H1 (cell line): Measurements from ENCODE around the gene KIF22. TPM values are rescaled to one million over a fixed set of nuclear protein-coding genes. Genes with fewer than 3 reads are reported as not detected.
A peak's percentile ranks its signal among the peaks of the same experiment; 100 is the strongest.

Source experiments
- ASH2L ChIP-seq: fragments of 200-600, 300-600 bp; sonication (generic); IDR thresholded peaks from one replicate; pipeline ENCODE4 v1.7.1; 2017; ENCODE audit warnings: low read length
- ATF2 ChIP-seq: IDR thresholded peaks from 2 replicates; pipeline ENCODE4 v1.6.1; 2012; ENCODE audit warnings: low read length, inconsistent platforms
- CBX8 ChIP-seq: fragments of 300-800, 300-1000 bp; sonication (generic); IDR thresholded peaks from 2 replicates; pipeline ENCODE4 v1.7.1; 2016; ENCODE audit warnings: low read depth, low read length, borderline replicate concordance
- CEBPB ChIP-seq: IDR thresholded peaks from 2 replicates; pipeline ENCODE4 v1.6.1; 2012; ENCODE audit warnings: low read depth, low read length
- CHD1 ChIP-seq: IDR thresholded peaks from 2 replicates; pipeline ENCODE4 v1.6.1; 2012; ENCODE audit warnings: low read depth, low read length, improper control_type of control experiment
- EGR1 ChIP-seq: IDR thresholded peaks from 2 replicates; pipeline ENCODE4 v1.6.1; 2011; ENCODE audit warnings: low read depth, low read length, borderline replicate concordance
- GABPA ChIP-seq: IDR thresholded peaks from 2 replicates; pipeline ENCODE4 v1.6.1; 2011; ENCODE audit warnings: mild to moderate bottlenecking, low read length, moderate library complexity, borderline replicate concordance; ENCODE audit not compliant: insufficient read depth
- HDAC6 ChIP-seq: IDR thresholded peaks from one replicate; pipeline ENCODE4 v1.7.1; 2012; ENCODE audit warnings: low read depth, mild to moderate bottlenecking, inconsistent platforms, low read length, moderate library complexity
- JUND ChIP-seq: IDR thresholded peaks from 2 replicates; pipeline ENCODE4 v1.6.1; 2011; ENCODE audit warnings: mild to moderate bottlenecking, improper control_type of control experiment, low read length
- KDM1A ChIP-seq: fragments of 200-600, 300-600 bp; sonication (generic); IDR thresholded peaks from 2 replicates; pipeline ENCODE4 v1.7.1; 2016; ENCODE audit warnings: mild to moderate bottlenecking, low read length, borderline replicate concordance
- KDM5A ChIP-seq: fragments of 200-600 bp; IDR thresholded peaks from 2 replicates; pipeline ENCODE4 v1.7.1; 2012; ENCODE audit warnings: mild to moderate bottlenecking, low read length, inconsistent platforms, mixed read lengths
- MAFK ChIP-seq: IDR thresholded peaks from 2 replicates; pipeline ENCODE4 v1.6.1; 2012; ENCODE audit warnings: low read depth, mild to moderate bottlenecking, improper control_type of control experiment, low read length
- NRF1 ChIP-seq: IDR thresholded peaks from 2 replicates; pipeline ENCODE4 v1.6.1; 2011; ENCODE audit warnings: mild to moderate bottlenecking, low read depth, low read length, improper control_type of control experiment
- POLR2AphosphoS5 ChIP-seq: IDR thresholded peaks from 2 replicates; pipeline ENCODE4 v1.6.1; 2011; ENCODE audit warnings: low read depth, low read length
- RAD21 ChIP-seq, 2 experiments: IDR thresholded peaks in 1 of 2; conservative IDR thresholded peaks in 1 of 2; 2 replicates each; pipeline ENCODE4 v1.6.1; 2011; ENCODE audit warnings: low read depth in 2 of 2, low read length in 2 of 2, improper control_type of control experiment in 1 of 2, inconsistent platforms in 1 of 2, mild to moderate bottlenecking in 1 of 2, moderate library complexity in 1 of 2
- RBBP5 ChIP-seq: IDR thresholded peaks from 2 replicates; pipeline ENCODE4 v1.7.1; 2012; ENCODE audit warnings: low read depth, mild to moderate bottlenecking, inconsistent platforms, low read length, moderate library complexity, borderline replicate concordance
- RFX5 ChIP-seq: IDR thresholded peaks from 2 replicates; pipeline ENCODE4 v1.6.1; 2011; ENCODE audit warnings: low read depth, low read length, improper control_type of control experiment, borderline replicate concordance
- RNF2 ChIP-seq: fragments of 200-900, 300-1000 bp; sonication (generic); IDR thresholded peaks from 2 replicates; pipeline ENCODE4 v1.7.1; 2016; ENCODE audit warnings: borderline replicate concordance, low read depth, mild to moderate bottlenecking, antibody characterized with exemption, low read length; ENCODE audit not compliant: poor library complexity, severe bottlenecking; ENCODE audit errors: missing control alignments
- SAP30 ChIP-seq: fragments of 300-600 bp; sonication (generic); IDR thresholded peaks from 2 replicates; pipeline ENCODE4 v1.7.1; 2012; ENCODE audit warnings: low read length, moderate library complexity, mild to moderate bottlenecking, inconsistent platforms; ENCODE audit not compliant: insufficient read depth, insufficient replicate concordance
- SIX5 ChIP-seq: IDR thresholded peaks from 2 replicates; pipeline ENCODE4 v1.6.1; 2011; ENCODE audit warnings: mild to moderate bottlenecking, low read depth, low read length
- SP1 ChIP-seq: IDR thresholded peaks from 2 replicates; pipeline ENCODE4 v1.6.1; 2011; ENCODE audit warnings: low read depth, low read length
- SUZ12 ChIP-seq: fragments of 200-600 bp; sonication (generic); IDR thresholded peaks from 2 replicates; pipeline ENCODE4 v1.6.1; 2012; ENCODE audit warnings: mild to moderate bottlenecking, inconsistent platforms, low read length, moderate library complexity, mixed read lengths
- TBP ChIP-seq: IDR thresholded peaks from 2 replicates; pipeline ENCODE4 v1.6.1; 2011; ENCODE audit warnings: low read depth, low read length, improper control_type of control experiment
- polyA plus RNA-seq, 7 experiments: library from polyadenylated mRNA; depleted of rRNA in 3 of 7; stranded (reverse) in 5 of 7; unstranded in 2 of 7; fragments of >200 nt in 5 of 7; fragments of 200-250 nt in 2 of 7; gene quantifications; 1 replicate in 5 of 7; 2 replicates in 1 of 7; 4 replicates in 1 of 7; pipeline versions ENCODE4 v1.2.1 to v1.2.3, GENCODE V29; 2011 to 2013; ENCODE audit warnings: missing spikeins in 2 of 7, mixed read lengths in 2 of 7
- total RNA-seq: library from RNA; stranded (reverse); fragmentation: NEBNext Ultra II Directional; extraction: Animal tissue kit (Norgen Biotek cat#: 25700); gene quantifications from 2 replicates; pipeline ENCODE4 v1.2.1, GENCODE V29; 2021

Gene KIF22
- total and polyA plus RNA-seq, 2 of the 8 experiments (the other 6 are each of a cell fraction or from before 2014, with no cell fraction given): 139 to 142 TPM

- TF ChIP-seq EGR1: no peak
- no peak for TF ChIP-seq GABPA
- no peak for TF ChIP-seq RAD21 (IDR thresholded peaks at IDR 0.05 in 1 of 2, conservative IDR thresholded peaks at IDR 0.05 in 1 of 2; ENCODE audit: low read depth in 2 of 2, low read length in 2 of 2)
- TF ChIP-seq JUND: no peak
- no peak for TF ChIP-seq KDM5A
- TF ChIP-seq SAP30: peak; percentile 75
- TF ChIP-seq KDM1A: no peak
- 0 out of 2 replicates have a peak, but pooled peaks have one; percentile 42 for TF ChIP-seq ATF2
- no peak for TF ChIP-seq MAFK
- no peak for TF ChIP-seq RFX5
- TF ChIP-seq SIX5: no peak
- TF ChIP-seq CBX8: no peak
- TF ChIP-seq TBP: no peak
- TF ChIP-seq RNF2: no peak
- no peak for TF ChIP-seq ASH2L
- TF ChIP-seq CEBPB: no peak
- TF ChIP-seq RBBP5: no peak
- TF ChIP-seq SP1: peak; percentile 33; the same call in 1 of the 2 replicates
- TF ChIP-seq SUZ12: no peak
- TF ChIP-seq CHD1: no peak
- TF ChIP-seq NRF1: no peak
- TF ChIP-seq POLR2AphosphoS5: peak; percentile 83
- no peak for TF ChIP-seq HDAC6
Observed at GRCh38 chr16:29811170-29811895, 20.8 kb downstream of the KIF22 start (continued).
